GM12801 (cell line): ENCODE results near the gene GINS1.

Experiments
- CTCF ChIP-seq: IDR thresholded peaks from one replicate; pipeline ENCODE4 v1.5.1; 2011; ENCODE audit warnings: control low read depth; ENCODE audit not compliant: insufficient read length; ENCODE audit errors: extremely low read depth

The GINS1 gene

DNA sequence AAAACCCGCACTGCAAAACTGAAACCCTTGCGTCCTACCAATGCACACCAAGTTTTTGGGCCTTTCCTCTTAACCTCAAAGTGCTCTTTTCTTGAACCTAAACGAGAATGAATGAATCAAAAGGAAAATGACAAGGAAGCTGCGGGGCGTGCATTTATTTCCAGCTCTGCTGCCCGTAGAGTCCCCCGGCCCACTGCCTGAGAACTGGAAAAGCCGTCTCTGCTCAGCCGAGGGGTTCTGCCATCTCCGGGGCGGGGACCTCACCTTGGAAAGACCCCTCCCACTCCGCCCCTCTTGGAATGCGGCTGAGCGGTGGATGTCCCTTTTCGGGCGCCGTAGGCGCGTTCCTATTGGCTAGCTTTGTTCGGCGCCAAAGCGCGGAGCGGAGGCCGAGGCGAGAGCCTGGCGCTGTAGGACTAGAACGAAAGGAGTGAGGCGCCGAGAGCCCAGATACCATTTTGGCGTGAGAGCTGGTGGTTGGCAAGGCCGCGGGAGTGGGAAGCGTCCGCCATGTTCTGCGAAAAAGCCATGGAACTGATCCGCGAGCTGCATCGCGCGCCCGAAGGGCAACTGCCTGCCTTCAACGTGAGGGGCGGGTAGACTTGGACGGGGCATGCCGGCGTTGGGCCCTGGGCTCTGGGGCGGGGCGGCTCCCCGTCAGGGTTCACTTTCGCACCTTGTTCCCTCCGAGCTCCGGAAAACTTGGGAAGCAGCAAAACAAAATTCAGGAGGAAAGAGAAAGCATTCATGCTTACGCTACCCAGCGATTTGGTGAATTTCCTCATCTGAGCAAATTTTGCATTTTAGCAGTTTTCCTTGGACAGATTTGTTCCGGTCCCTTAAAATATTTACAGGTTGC, at the start of gene GINS1:
GINS1 (plus strand) TSS at position 363 of the 859 bp plus-strand sequence; CDS start at position 511, 148 bp downstream.
- no peak for TF ChIP-seq CTCF

GRCh38 chr20:25360631-25361286, 46.7 kb upstream of the GINS1 start:
- TF ChIP-seq CTCF, result no peak

- no peak for TF ChIP-seq CTCF
Measured at GRCh38 chr20:25361287-25361683, 46.2 kb upstream of the GINS1 start.

DNA sequence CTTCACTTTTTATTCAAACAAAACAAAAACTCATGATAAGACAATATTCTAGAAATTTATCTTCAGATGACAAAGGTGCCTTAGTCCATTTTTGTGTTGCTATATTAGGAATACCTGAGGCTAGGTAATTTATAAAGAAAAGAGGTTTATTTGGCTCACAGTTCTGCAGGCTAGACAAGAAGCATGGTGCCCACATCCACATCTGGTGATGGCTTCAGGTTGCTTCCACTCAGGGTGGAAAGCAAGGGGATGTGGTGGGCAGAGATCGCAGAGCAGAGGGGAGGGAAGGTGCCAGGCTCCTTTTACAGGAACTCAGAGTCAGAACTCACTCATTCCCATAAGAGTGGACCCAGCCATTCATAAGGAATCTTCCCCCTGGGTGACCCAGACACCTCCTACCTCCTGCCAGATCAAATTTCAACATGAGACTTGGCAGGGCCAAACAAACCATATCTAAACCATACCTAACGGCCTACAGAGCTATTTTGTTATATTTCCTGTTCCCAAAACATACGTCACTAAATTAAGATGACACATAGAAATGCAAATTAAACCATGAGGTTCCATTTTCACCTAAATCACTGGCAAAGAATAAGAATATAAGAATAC, 43.2 kb upstream of the GINS1 start:
- no peak for TF ChIP-seq CTCF

GRCh38 chr20:25364879-25365699, 42.4 kb upstream of the GINS1 start:
- no peak for TF ChIP-seq CTCF

DNA sequence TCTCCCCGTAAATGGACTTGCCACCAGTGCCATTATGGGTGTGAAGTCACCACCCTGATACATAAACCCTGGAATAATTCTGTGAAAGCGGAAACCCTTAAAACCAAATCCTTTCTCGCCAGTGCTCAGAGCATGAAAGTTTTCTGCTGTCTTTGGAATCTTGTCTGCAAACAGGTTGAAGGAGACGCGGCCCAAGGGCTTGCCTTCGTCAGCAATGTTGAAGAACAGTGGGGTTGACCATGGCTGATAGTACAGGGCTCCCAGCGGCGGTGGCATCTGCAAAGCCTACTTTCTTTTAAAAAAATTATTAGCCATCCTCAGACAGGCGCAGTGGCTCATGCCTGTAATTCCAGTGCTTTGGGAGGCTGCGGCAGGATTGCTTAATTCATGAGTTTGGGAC, 38.9 kb upstream of the GINS1 start:
- no peak for TF ChIP-seq CTCF

DNA sequence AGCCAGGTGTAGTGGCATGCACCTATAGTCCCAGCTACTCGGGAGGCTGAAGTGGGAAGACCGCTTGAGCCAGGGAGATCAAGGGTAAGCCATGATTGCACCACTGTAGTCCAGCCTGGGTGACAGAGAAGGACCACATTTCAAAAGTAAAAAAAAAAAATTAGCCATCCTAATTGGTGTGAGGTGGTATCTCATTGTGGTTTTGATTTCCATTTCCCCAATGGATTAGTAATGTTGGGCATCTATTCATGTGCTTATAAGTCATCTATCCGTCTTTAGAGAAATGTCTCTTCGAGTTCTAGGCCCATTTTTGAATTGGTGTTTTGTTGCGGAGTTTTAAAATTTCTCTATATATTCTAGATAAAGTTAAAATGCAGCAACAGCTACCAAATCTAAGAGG, 38.5 kb upstream of the GINS1 start:
- no peak for TF ChIP-seq CTCF
